GM12878 (cell line): ENCODE results near the gene LOXL3. TPM values are rescaled to one million over a fixed set of nuclear protein-coding genes. Genes with fewer than 3 reads are reported as not detected.
A peak's percentile ranks its signal among the peaks of the same experiment; 100 is the strongest.

Source experiments
- ATAC-seq: fragments of 200-7000 bp; cut with Tn5 transposase; 3 replicates; pipeline ENCODE4 v1.9.1; 2020; ENCODE audit warnings: mild to moderate bottlenecking, moderate library complexity
- BruUV-seq: library from RNA; stranded (reverse); fragments of 400-500 nt; replicated peaks from 2 replicates; lab custom pipeline; 2021; lab: Mats Ljungman, UMichigan
- CTCF ChIA-PET: fragments of 300-600 bp; sonication (Branson Sonifier 250); formaldehyde crosslinking; extraction: SDS; loops from one replicate; lab custom pipeline; 2021; ENCODE audit warnings: inconsistent platforms; lab: Yijun Ruan, JAX
- POLR2A ChIA-PET: fragments of 350-600 bp; formaldehyde crosslinking; extraction: SDS; loops from one replicate; lab custom pipeline; 2021; ENCODE audit warnings: inconsistent platforms; lab: Charles Lee
- RAD21 ChIA-PET: fragments of 300-600 bp; sonication (Branson Sonifier 250); formaldehyde crosslinking; loops from one replicate; lab custom pipeline; 2023; ENCODE audit warnings: antibody characterized with exemption; ENCODE audit not compliant: unreplicated experiment; lab: Charles Lee
- SMC1A ChIA-PET: fragments of 300-600 bp; sonication (Branson Sonifier 250); formaldehyde crosslinking; loops from one replicate; lab custom pipeline; 2023; ENCODE audit not compliant: unreplicated experiment, uncharacterized antibody; lab: Charles Lee
- DNase-seq: peaks from one replicate; pipeline ENCODE4 v3.0.0-alpha.2; 2011; ENCODE audit warnings: low read depth, low spot score
- FAIRE-seq: peaks from 3 replicates; lab custom pipeline; 2011; peaks lifted over from hg19 to GRCh38; lab: Jason Lieb, UNC
- H2AFZ ChIP-seq: 2 replicates; pipeline ENCODE4 v1.6.0; 2011; ENCODE audit warnings: low read depth, low read length, control low read depth; ENCODE audit not compliant: control insufficient read depth
- H3K27ac ChIP-seq: 2 replicates; pipeline ENCODE4 v1.5.1; 2011; ENCODE audit warnings: control low read depth; ENCODE audit not compliant: control insufficient read depth, insufficient read depth
- H3K27me3 ChIP-seq, 2 experiments: replicated peaks in 1 of 2; 2 replicates each; pipeline versions ENCODE4 v1.6.0 to v1.6.1; 2011; ENCODE audit warnings: low read length in 1 of 2; ENCODE audit not compliant: control insufficient read depth in 2 of 2, insufficient read depth in 2 of 2
- H3K36me3 ChIP-seq, 2 experiments: 2 replicates each; pipeline ENCODE4 v1.5.1; 2011; ENCODE audit warnings: low read length in 1 of 2; ENCODE audit not compliant: control insufficient read depth in 2 of 2, insufficient read depth in 2 of 2
- H3K4me1 ChIP-seq: 2 replicates; pipeline ENCODE4 v1.6.1; 2011; ENCODE audit warnings: mild to moderate bottlenecking, low read length, moderate library complexity, mixed read lengths; ENCODE audit not compliant: control insufficient read depth, insufficient read depth
- H3K4me2 ChIP-seq: 2 replicates; pipeline ENCODE4 v1.6.0; 2011; ENCODE audit warnings: control low read depth; ENCODE audit not compliant: control insufficient read depth, insufficient read depth
- H3K4me3 ChIP-seq: fragments of 200-600 bp; sonication (generic); 2 replicates; pipeline ENCODE4 v1.5.1; 2016
- H3K79me2 ChIP-seq: 2 replicates; pipeline ENCODE4 v1.6.0; 2011; ENCODE audit warnings: low read length; ENCODE audit not compliant: control insufficient read depth, insufficient read depth
- H3K9ac ChIP-seq: 2 replicates; pipeline ENCODE4 v1.8.0; 2011; ENCODE audit warnings: low read length, control low read depth, mixed read lengths; ENCODE audit not compliant: control insufficient read depth, insufficient read depth
- H3K9me3 ChIP-seq: replicated peaks from 3 replicates; pipeline ENCODE4 v1.5.1; 2011; ENCODE audit warnings: mild to moderate bottlenecking, low read length; ENCODE audit not compliant: control insufficient read depth, insufficient read depth
- H4K20me1 ChIP-seq: 2 replicates; pipeline ENCODE4 v1.6.0; 2011; ENCODE audit not compliant: control insufficient read depth, insufficient read depth
- EED ChIP-seq: sonication (generic); IDR thresholded peaks from 2 replicates; pipeline ENCODE4 v1.6.1; 2016; ENCODE audit warnings: antibody characterized with exemption, low read depth
- NR2C2 ChIP-seq: IDR thresholded peaks from 2 replicates; pipeline ENCODE4 v1.6.1; 2011; ENCODE audit warnings: borderline replicate concordance, low read depth; ENCODE audit not compliant: control insufficient read depth, insufficient read length
- POLR2A ChIP-seq: IDR thresholded peaks from 2 replicates; pipeline ENCODE4 v1.6.1; 2011; ENCODE audit warnings: low read depth, mild to moderate bottlenecking, low read length
- POLR2AphosphoS5 ChIP-seq: IDR thresholded peaks from 2 replicates; pipeline ENCODE4 v1.6.1; 2011; ENCODE audit warnings: mild to moderate bottlenecking, low read length, inconsistent platforms
- SMAD5 ChIP-seq: IDR thresholded peaks from 2 replicates; pipeline ENCODE4 v1.6.1; 2016; ENCODE audit warnings: antibody characterized with exemption, low read depth
- SPI1 ChIP-seq: IDR thresholded peaks from 2 replicates; pipeline ENCODE4 v1.6.1; 2011; ENCODE audit warnings: low read depth, mild to moderate bottlenecking, low read length, moderate library complexity, borderline replicate concordance; ENCODE audit not compliant: insufficient read depth
- SUZ12 ChIP-seq: fragments of 200-600 bp; sonication (generic); IDR thresholded peaks from one replicate; pipeline ENCODE4 v1.6.1; 2018; ENCODE audit warnings: antibody characterized with exemption, mild to moderate bottlenecking; ENCODE audit not compliant: unreplicated experiment
- WGBS: methylation state at CpG from one replicate; pipeline ENCODE4 v1.1.6; 2016; ENCODE audit warnings: low lambda C conversion rate; ENCODE audit not compliant: insufficient replicate concordance, insufficient coverage; ENCODE audit errors: missing lambda C conversion rate; 5-methylcytosine and 5-hydroxymethylcytosine counted together
- in situ Hi-C: fragments of 300-500 bp; cut with MboI; formaldehyde crosslinking; loops from 9 replicates; pipeline ENCODE4 v1.14.3; 2018; ENCODE audit warnings: mixed read lengths
- intact Hi-C: fragments of 100-400 bp; cut with micrococcal nuclease; formaldehyde crosslinking; loops from one replicate; pipeline ENCODE4 v1.14.2; 2022; ENCODE audit not compliant: unreplicated experiment
- polyA plus RNA-seq, 11 experiments: library from polyadenylated mRNA; depleted of rRNA in 4 of 11; unstranded in 6 of 11; stranded (reverse) in 5 of 11; fragments of >200 nt; fragmentation: Nextera tagmentation in 4 of 11; fragmentation: Illumina TruSeq in 1 of 11; extraction: Ambion mirVana in 4 of 11; extraction: Trizol in 1 of 11; gene quantifications; 1 replicate in 1 of 11; 2 replicates in 10 of 11; pipeline versions ENCODE4 v1.2.1 to v1.2.3, GENCODE V29; 2011 to 2016; ENCODE audit warnings: inconsistent platforms in 2 of 11, missing spikeins in 2 of 11, low read depth in 1 of 11
- total RNA-seq, 4 experiments: library from RNA; depleted of rRNA in 3 of 4; stranded (reverse); fragments of >200 nt in 3 of 4; fragmentation: Illumina TruSeq in 1 of 4; extraction: Trizol in 1 of 4; gene quantifications; 2 replicates each; pipeline versions ENCODE4 v1.2.1 to v1.2.3, GENCODE V29; 2013 to 2021

LOXL3 gene
- total and polyA plus RNA-seq, 10 of the 15 experiments (the other 5 are each of a cell fraction or from before 2014, with no cell fraction given) = 6.2 to 40.9 (median 23.3) TPM

- Histone ChIP-seq H3K4me2 (no peak overlapping the region), H3K4me1 (peaks cover 16% of the 10 kb centered on the region), H4K20me1 (no peaks in the 10 kb centered on the region), H3K27me3 (no peaks in the 10 kb centered on the region), H3K9ac (no peak overlapping the region), H3K79me2 (peaks cover 33% of the 10 kb centered on the region), H3K4me3 (no peak overlapping the region), H2AFZ (no peak overlapping the region), H3K36me3 (peaks cover 1 to 11% of the 10 kb centered on the region in 2 experiments; a peak in 2 of 4 replicates), H3K9me3 (no peaks in the 10 kb centered on the region; the same call in 2 of the 3 replicates), H3K27ac (no peak overlapping the region)
- ChIA-PET POLR2A (interaction anchor here (1.8 to 17.8 kb wide), 2 partner anchors 18 to 19 kb away, joined by 6 to 441 read pairs; no protein-coding TSS in a partner anchor), RAD21 (interaction anchor here (1.1 kb wide), 2 partner anchors 25 to 28 kb away, joined by 3 to 4 read pairs; no protein-coding TSS in a partner anchor), SMC1A (interaction anchor here (0.6 to 4.8 kb wide), 8 partner anchors 8 to 28 kb away, joined by 3 to 42 read pairs (median 6); no protein-coding TSS in a partner anchor), CTCF (interaction anchor here (1.0 to 3.6 kb wide), 7 partner anchors 9 to 30 kb away, joined by 3 to 18 read pairs (median 4); no protein-coding TSS in a partner anchor)
- BruUV-seq = no TSS peak
- DNase-seq = no peak
- no peak for ATAC-seq
- no peak for TF ChIP-seq SUZ12
- no peak for TF ChIP-seq EED
- TF ChIP-seq SMAD5 = peak; percentile 45; the same call in 1 of the 2 replicates
- TF ChIP-seq POLR2A = peak; percentile 63
- no peak for TF ChIP-seq NR2C2
- no peak for TF ChIP-seq SPI1
- peak; percentile 29; the same call in 1 of the 2 replicates for TF ChIP-seq POLR2AphosphoS5
- in situ Hi-C loops (no loop called here), intact Hi-C loops (no loop called here)
- 85% methylated on average over 7 of the region's 7 CpGs for WGBS
- no peak for FAIRE-seq
These were observed 4.8 kb upstream of the LOXL3 start for GRCh38 chr2:74558284-74559230.
